H54 (cell line): ENCODE measurements around the gene COL20A1.

ENCODE experiments used
- DNase-seq: peaks from one replicate; pipeline ENCODE4 v3.0.0; 2011; ENCODE audit warnings: low spot score, mixed read lengths; ENCODE audit not compliant: insufficient read length
- FAIRE-seq: peaks from 3 replicates; lab custom pipeline; 2011; peaks lifted over from hg19 to GRCh38; lab: Jason Lieb, UNC
- POLR2A ChIP-seq: IDR thresholded peaks from 2 replicates; pipeline ENCODE4 v1.6.1; 2011; ENCODE audit warnings: low read depth, mild to moderate bottlenecking, low read length

The COL20A1 gene

GRCh38 chr20:63254606-63255384, 38.2 kb upstream of the COL20A1 start:
- DNase-seq (no peak), FAIRE-seq (no peak)
- TF ChIP-seq POLR2A = no peak

- DNase-seq (no peak), FAIRE-seq (no peak)
- no peak for TF ChIP-seq POLR2A
Measured at GRCh38 chr20:63255931-63256704, 36.9 kb upstream of the COL20A1 start.

- TF ChIP-seq POLR2A = no peak
- no peak for DNase-seq
- no peak for FAIRE-seq
Measured at GRCh38 chr20:63256954-63257353, 36.0 kb upstream of the COL20A1 start.

- TF ChIP-seq POLR2A = no peak
- FAIRE-seq (no peak), DNase-seq (no peak)
Measured at GRCh38 chr20:63257629-63258028, 35.4 kb upstream of the COL20A1 start.

- no peak for TF ChIP-seq POLR2A
- FAIRE-seq (no peak), DNase-seq (no peak)
Measured at GRCh38 chr20:63258781-63259180, 34.2 kb upstream of the COL20A1 start.

GRCh38 chr20:63259734-63260460, 33.1 kb upstream of the COL20A1 start:
- no peak for TF ChIP-seq POLR2A
- FAIRE-seq = no peak
- DNase-seq = no peak

- TF ChIP-seq POLR2A = no peak
- FAIRE-seq (no peak), DNase-seq (no peak)
Measured at GRCh38 chr20:63260521-63260920, 32.5 kb upstream of the COL20A1 start.

GRCh38 chr20:63261060-63261794, 31.8 kb upstream of the COL20A1 start:
- FAIRE-seq = no peak
- DNase-seq = no peak
- TF ChIP-seq POLR2A = no peak

GRCh38 chr20:63261795-63262528, 31.0 kb upstream of the COL20A1 start:
- no peak for FAIRE-seq

GRCh38 chr20:63262836-63263235, 30.1 kb upstream of the COL20A1 start:
- FAIRE-seq = no peak
- DNase-seq = no peak
- TF ChIP-seq POLR2A = no peak

More at GRCh38 chr20:63261795-63262528, 31.0 kb upstream of the COL20A1 start:
- no peak for TF ChIP-seq POLR2A
- DNase-seq = no peak

- TF ChIP-seq POLR2A = no peak
- DNase-seq (no peak), FAIRE-seq (no peak)
Measured at GRCh38 chr20:63264000-63264399, 29.0 kb upstream of the COL20A1 start.

GRCh38 chr20:63264519-63264918, 28.5 kb upstream of the COL20A1 start:
- FAIRE-seq = no peak
- TF ChIP-seq POLR2A = no peak
- no peak for DNase-seq

- FAIRE-seq (no peak), DNase-seq (no peak)
- TF ChIP-seq POLR2A = no peak
Measured at GRCh38 chr20:63265891-63266515, 27.0 kb upstream of the COL20A1 start.
